ENCODE data around the gene IRF4. TPM values are rescaled to one million over a fixed set of nuclear protein-coding genes. Genes with fewer than 3 reads are reported as not detected.

IRF4 gene
- under 1 TPM; 0.14 to 0.23 (median 0.17) TPM for polyA plus RNA-seq (ENCODE audit: insufficient read length in 4 of 4)

- no peak for DNase-seq (ENCODE audit: low read depth in 4 of 4, low spot score in 3 of 4)
Observed at GRCh38 chr6:391559-392440, at the start of gene IRF4. IRF4 (plus strand) TSS chr6:391752; CDS start chr6:393153, 1,401 bp downstream.

DNA sequence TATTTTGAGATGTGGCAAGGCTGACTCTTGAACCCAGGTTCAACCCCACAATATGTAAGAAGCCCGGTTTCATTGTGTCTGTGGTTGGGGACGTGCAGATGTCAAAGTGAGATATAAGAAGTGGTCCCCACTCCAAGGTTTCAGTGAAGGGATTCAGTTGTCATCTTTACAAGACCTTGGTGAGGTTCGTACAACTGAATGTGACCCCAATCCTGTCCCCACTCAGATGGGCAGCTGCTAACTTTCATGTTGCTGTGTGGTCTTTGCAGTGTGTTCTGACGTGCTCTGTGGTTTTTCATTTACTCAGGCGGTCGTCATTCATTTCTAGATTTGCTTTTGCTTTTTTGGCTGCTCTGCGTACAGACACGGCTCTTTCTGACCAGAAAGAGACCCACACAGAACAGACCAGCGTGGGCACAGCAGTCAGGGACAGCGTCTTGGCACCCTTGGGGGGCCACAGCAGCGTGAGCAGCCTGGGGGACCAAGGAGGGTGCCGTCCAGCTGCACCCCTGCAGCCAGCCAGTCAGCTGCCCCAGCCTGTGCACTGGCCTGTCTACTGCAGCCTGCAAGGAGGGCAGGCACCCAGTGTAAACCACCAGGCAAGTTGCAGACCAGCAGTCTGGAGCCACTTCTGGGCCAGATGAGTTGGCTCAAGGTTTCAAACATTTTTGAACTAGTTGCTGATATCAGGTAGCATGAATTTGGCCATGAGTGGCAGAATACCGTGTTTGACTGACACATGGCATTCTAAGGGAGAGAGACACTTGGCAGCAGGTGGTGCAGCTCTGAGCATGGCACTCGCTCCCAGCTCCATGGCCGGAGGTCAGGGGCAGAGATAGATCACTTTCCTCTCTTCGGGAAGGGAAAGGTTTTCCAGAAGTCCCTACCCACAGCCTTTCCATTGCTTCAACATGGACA, 49.4 kb upstream of the IRF4 start:
- DNase-seq (ENCODE audit: low read depth in 4 of 4, low spot score in 3 of 4): no peak

GRCh38 chr6:342832-343179, 48.7 kb upstream of the IRF4 start:
- no peak for DNase-seq (ENCODE audit: low read depth in 4 of 4, low spot score in 3 of 4)

DNA sequence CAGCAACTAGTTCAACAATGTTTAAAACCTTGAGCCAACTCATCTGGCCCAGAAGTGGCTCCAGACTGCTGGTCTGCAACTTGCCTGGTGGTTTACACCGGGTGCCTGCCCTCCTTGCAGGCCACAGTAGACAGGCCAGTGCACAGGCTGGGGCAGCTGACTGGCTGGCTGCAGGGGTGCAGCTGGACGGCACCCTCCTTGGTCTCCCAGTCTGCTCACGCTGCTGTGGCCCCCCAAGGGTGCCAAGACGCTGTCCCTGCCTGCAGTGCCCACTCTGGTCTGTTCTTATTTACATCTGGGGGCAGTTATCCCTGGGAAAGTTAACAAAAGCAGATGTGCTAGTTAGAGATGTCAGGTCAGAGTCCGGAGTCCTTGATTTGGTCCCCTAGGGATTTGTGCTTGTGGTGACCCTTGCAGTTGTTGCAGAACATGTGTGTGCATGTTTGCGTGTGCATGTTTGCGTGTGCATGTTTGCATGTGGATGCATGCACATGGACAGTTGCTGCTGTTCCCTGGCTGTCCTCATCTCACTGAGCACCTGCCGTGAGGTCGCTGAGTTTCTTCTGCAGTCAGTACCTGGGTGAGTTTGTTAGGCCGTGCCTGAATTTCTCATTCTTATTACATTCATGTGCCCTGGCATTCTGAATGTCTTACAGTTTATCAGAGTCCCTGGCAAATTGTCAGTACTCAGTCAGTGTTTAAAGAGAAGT, 48.2 kb upstream of the IRF4 start:
- no peak for DNase-seq (ENCODE audit: low read depth in 4 of 4, low spot score in 3 of 4)

- no peak for DNase-seq (ENCODE audit: low read depth in 4 of 4, low spot score in 3 of 4)
Observed at GRCh38 chr6:343960-344815, 47.4 kb upstream of the IRF4 start.

GRCh38 chr6:344816-345340, 46.7 kb upstream of the IRF4 start:
- no peak for DNase-seq (ENCODE audit: low read depth in 4 of 4, low spot score in 3 of 4)

GRCh38 chr6:345747-346385, 45.7 kb upstream of the IRF4 start:
- DNase-seq (ENCODE audit: low read depth in 4 of 4, low spot score in 3 of 4): no peak

- no peak for DNase-seq (ENCODE audit: low read depth in 4 of 4, low spot score in 3 of 4)
Observed at GRCh38 chr6:346386-347030, 45.0 kb upstream of the IRF4 start.

GRCh38 chr6:347232-347631, 44.3 kb upstream of the IRF4 start:
- DNase-seq (ENCODE audit: low read depth in 4 of 4, low spot score in 3 of 4): no peak

- DNase-seq (ENCODE audit: low read depth in 4 of 4, low spot score in 3 of 4): no peak
Observed at GRCh38 chr6:347951-348859, 43.3 kb upstream of the IRF4 start.

DNA sequence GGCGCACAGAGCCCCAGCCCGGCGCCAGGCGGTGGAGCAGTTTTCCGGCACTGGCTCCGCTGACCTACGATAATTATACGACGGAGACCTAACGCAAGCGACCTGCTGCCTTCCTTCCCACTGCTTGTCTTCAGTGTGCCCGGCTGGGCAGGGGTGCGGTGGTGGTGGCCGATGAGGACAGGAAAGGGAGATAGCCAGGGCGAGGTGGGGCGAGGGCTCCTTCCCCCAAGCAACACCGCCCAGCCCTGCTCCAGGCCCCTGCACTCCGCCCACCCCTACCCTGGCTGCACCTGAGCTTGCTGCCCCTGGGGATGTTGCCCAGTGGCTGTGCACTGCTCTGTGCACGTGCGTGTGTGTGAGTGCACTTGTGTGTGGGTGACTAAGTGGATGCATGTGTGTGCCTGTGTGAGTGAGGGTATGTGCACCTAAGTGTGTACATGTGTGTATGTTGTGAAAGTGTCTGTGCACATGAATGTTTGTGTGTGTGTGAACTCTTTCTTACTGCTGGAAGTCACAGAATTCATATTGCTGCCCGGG, 42.6 kb upstream of the IRF4 start:
- DNase-seq (ENCODE audit: low read depth in 4 of 4, low spot score in 3 of 4): no peak

- no peak for DNase-seq (ENCODE audit: low read depth in 4 of 4, low spot score in 3 of 4)
Observed at GRCh38 chr6:349491-349921, 42.0 kb upstream of the IRF4 start.

DNA sequence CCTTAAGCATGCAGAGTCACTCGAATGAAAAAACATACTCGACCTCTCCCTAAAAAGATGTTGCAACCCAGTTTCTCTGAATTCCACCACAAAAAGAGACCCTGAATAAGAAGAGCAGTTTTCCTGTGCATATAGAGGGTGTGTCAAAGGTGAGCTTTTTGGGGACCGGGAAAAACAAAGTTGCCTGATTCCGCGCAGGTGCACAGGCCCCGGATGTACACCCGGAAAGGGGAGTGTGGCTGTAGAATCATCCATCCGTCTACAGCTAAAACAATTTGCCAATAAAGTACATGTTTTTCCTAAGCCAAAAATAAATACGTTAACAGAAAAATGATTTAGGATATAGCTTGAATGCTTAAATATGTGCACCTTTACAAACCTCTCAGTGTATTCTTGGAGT, 41.2 kb upstream of the IRF4 start:
- DNase-seq (ENCODE audit: low read depth in 4 of 4, low spot score in 3 of 4): no peak

DNA sequence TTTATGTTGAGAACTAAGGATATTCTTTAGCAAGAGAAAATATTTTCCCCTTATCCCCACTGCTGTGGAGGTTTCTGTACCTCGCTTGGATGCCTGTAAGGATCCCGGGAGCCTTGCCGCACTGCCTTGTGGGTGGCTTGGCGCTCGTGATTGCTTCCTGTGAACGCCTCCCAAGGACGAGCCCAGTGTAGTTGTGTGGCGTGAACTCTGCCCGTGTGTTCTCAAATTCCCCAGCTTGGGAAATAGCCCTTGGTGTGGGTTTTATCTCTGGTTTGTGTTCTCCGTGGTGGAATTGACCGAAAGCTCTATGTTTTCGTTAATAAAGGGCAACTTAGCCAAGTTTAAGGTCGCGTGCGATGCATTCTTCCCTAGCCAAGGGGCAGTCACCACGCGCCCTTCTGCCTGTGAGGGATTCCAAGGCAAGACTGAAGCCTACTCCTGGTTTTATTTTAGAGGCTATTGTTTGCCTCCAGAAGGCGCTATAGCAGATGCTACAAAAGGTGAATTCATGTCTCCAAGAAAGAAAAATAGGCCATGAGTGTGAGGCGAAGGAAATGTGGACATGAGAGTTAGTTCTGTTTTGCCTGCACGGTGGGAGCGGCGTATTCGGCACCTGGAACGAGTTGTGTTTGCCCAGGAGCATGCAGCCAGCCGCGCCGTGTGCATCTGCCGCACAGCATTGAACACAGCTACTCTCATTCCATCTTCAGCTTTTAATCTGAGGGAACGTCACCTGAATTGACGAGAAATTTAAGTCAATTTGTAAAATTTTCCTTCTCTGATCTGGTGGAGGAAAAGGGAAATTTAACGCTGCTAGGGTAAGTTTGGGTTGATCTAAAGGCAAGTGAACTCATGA, 40.3 kb upstream of the IRF4 start:
- no peak for DNase-seq (ENCODE audit: low read depth in 4 of 4, low spot score in 3 of 4)

DNA sequence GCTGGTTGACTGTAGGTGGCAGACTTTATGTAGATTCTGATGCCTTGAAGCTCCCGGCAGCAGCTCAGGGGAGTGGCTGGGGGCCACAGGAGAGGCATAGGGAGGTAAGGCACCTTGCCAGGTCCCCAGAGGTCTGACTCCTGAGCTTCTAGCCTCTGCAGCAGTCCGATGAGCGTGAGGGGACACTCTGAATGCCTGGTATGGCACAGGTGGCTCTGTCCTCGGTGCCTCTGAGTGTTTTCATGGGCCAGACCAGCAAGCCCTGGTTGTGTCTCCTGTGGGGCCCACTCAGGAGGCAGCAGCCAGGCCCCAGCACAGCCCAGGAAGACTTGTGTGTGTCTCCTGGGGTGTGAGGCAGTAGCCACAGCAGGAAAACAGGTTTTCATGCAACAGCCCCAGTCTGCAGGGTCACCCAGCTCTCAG, 39.7 kb upstream of the IRF4 start:
- no peak for DNase-seq (ENCODE audit: low read depth in 4 of 4, low spot score in 3 of 4)

- no peak for DNase-seq (ENCODE audit: low read depth in 4 of 4, low spot score in 3 of 4)
Observed at GRCh38 chr6:352474-352873, 39.1 kb upstream of the IRF4 start.

Measured in right renal pelvis (tissue), 4 donors.